Measurements from ENCODE around the gene PPIH. TPM values are rescaled to one million over a fixed set of nuclear protein-coding genes. Genes with fewer than 3 reads are reported as not detected.

PPIH gene
- total and polyA plus RNA-seq, 2 of the 13 experiments (the other 11 are each of a cell fraction or from before 2014, with no cell fraction given) = 29.9 to 72.6 TPM

- ATAC-seq = no peak
- intact Hi-C loops (cut with micrococcal nuclease; ENCODE audit: unreplicated experiment) (no loop called here), in situ Hi-C loops (cut with HindIII; ENCODE audit: extremely low pct_ligation_motif_present, low pct_unique_long_range_greater_than_20kb) (no loop called here)
- Histone ChIP-seq H3K79me2 (ENCODE audit: insufficient read depth, low read length) (peaks cover 7% of the 10 kb centered on the region), H3K4me1 (ENCODE audit: insufficient read depth, low read length) (peaks cover 9% of the 10 kb centered on the region), H2AFZ (ENCODE audit: low read length) (no peak overlapping the region), H4K20me1 (ENCODE audit: insufficient read depth, low read length) (no peaks in the 10 kb centered on the region), H3K9me3 (ENCODE audit: low read length) (no peaks in the 10 kb centered on the region), H3K4me3 (replicated peaks in 1 of 3; ENCODE audit: insufficient read depth in 1 of 3, low read depth in 2 of 3, low read length in 3 of 3) (no peak overlapping the region), H3K27ac (ENCODE audit: extremely low read length, insufficient read depth, low read length) (no peak overlapping the region), H3K4me2 (ENCODE audit: low read depth, low read length) (no peak overlapping the region), H3K9ac (ENCODE audit: insufficient read depth, low read depth, low read length) (no peak overlapping the region), H3K27me3 (ENCODE audit: control insufficient read depth in 1 of 2, insufficient read depth in 2 of 2, low read length in 2 of 2) (no peaks in the 10 kb centered on the region), H3K36me3 (replicated peaks in 1 of 2; ENCODE audit: control insufficient read depth in 1 of 2, insufficient read depth in 2 of 2, low read length in 2 of 2) (peaks cover 3 to 22% of the 10 kb centered on the region in 2 experiments)
- BruUV-seq (replicated peaks) = no TSS peak
- DNase-seq (ENCODE audit: low spot score) = no peak
- CTCF ChIA-PET (ENCODE audit: low intra/inter-chr PET ratio, low total read pairs) = no interaction called here
- POLR2A ChIA-PET = interaction anchor here (1.4 kb wide), 1 partner anchor 17 kb away, joined by 4 read pairs; the partner anchor contains the start of gene PPIH
- TF ChIP-seq CEBPB (IDR thresholded peaks at IDR 0.05; ENCODE audit: borderline replicate concordance, low read depth, low read length) = no peak
- FAIRE-seq = no peak
- 97% methylated on average over 3 of the region's 3 CpGs for WGBS (ENCODE audit: low lambda C conversion rate)
These were observed 17.2 kb downstream of the PPIH start for GRCh38 chr1:42675467-42675866.

DNA sequence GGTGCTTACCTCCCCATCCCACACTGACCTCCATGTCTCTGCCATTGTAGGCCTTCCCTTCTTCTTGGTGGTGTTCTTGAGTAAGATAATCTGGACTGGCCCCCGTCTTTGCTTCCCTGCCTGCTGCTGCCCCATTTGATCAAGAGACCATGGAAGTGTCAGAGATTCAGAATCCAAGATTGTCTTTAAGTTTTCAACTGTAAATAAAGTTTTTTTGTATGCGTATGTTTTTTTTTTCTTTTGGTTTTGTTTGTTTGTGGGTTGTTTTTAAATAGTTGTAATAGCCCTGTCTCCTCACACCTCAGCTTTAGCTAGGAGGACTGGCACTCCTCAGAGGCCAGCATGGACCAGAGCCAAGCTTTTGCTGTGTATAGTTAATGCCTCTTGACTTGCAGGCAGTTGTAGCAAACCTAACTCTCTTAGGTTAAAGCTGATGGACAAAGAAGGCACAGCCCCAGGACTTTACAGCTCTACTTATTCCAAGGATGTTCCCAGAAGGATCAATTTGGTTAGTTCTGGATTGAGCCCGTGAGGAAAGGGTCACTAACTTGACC, 18.4 kb downstream of the PPIH start:
- Histone ChIP-seq H3K4me2 (ENCODE audit: low read depth, low read length) (no peak overlapping the region), H2AFZ (ENCODE audit: low read length) (no peak overlapping the region), H3K27ac (ENCODE audit: extremely low read length, insufficient read depth, low read length) (no peak overlapping the region), H3K79me2 (ENCODE audit: insufficient read depth, low read length) (peaks cover 18% of the 10 kb centered on the region), H3K36me3 (replicated peaks in 1 of 2; ENCODE audit: control insufficient read depth in 1 of 2, insufficient read depth in 2 of 2, low read length in 2 of 2) (peaks cover 3 to 21% of the 10 kb centered on the region in 2 experiments), H4K20me1 (ENCODE audit: insufficient read depth, low read length) (no peaks in the 10 kb centered on the region), H3K4me3 (replicated peaks in 1 of 3; ENCODE audit: insufficient read depth in 1 of 3, low read depth in 2 of 3, low read length in 3 of 3) (no peak overlapping the region), H3K9me3 (ENCODE audit: low read length) (no peaks in the 10 kb centered on the region), H3K27me3 (ENCODE audit: control insufficient read depth in 1 of 2, insufficient read depth in 2 of 2, low read length in 2 of 2) (no peaks in the 10 kb centered on the region; a peak in 1 of 5 replicates), H3K9ac (ENCODE audit: insufficient read depth, low read depth, low read length) (no peak overlapping the region), H3K4me1 (ENCODE audit: insufficient read depth, low read length) (peaks cover 17% of the 10 kb centered on the region)
- intact Hi-C loops (cut with micrococcal nuclease; ENCODE audit: unreplicated experiment) = no loop called here
- DNase-seq (ENCODE audit: low spot score) = no peak
- CTCF ChIA-PET (ENCODE audit: low intra/inter-chr PET ratio, low total read pairs) = no interaction called here
- no peak for FAIRE-seq
- 98% methylated on average over 3 of the region's 3 CpGs for WGBS (ENCODE audit: low lambda C conversion rate)
- in situ Hi-C loops (cut with HindIII; ENCODE audit: extremely low pct_ligation_motif_present, low pct_unique_long_range_greater_than_20kb) = no loop called here
- no TSS peak for BruUV-seq (replicated peaks)
- ATAC-seq = no peak
- POLR2A ChIA-PET = interaction anchor here (1.4 kb wide), 1 partner anchor 18 kb away, joined by 4 read pairs; the partner anchor contains the start of gene PPIH
- TF ChIP-seq, protein P1, sequence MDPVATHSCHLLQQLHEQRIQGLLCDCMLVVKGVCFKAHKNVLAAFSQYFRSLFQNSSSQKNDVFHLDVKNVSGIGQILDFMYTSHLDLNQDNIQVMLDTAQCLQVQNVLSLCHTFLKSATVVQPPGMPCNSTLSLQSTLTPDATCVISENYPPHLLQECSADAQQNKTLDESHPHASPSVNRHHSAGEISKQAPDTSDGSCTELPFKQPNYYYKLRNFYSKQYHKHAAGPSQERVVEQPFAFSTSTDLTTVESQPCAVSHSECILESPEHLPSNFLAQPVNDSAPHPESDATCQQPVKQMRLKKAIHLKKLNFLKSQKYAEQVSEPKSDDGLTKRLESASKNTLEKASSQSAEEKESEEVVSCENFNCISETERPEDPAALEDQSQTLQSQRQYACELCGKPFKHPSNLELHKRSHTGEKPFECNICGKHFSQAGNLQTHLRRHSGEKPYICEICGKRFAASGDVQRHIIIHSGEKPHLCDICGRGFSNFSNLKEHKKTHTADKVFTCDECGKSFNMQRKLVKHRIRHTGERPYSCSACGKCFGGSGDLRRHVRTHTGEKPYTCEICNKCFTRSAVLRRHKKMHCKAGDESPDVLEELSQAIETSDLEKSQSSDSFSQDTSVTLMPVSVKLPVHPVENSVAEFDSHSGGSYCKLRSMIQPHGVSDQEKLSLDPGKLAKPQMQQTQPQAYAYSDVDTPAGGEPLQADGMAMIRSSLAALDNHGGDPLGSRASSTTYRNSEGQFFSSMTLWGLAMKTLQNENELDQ (CRISPR knock-in tag; IDR thresholded peaks at IDR 0.05; ENCODE audit: borderline replicate concordance) = no peak
- no peak for TF ChIP-seq KDM2A (CRISPR knock-in tag; IDR thresholded peaks at IDR 0.05; ENCODE audit: borderline replicate concordance, low read depth)
- no peak for TF ChIP-seq SNRNP70 (IDR thresholded peaks at IDR 0.05; ENCODE audit: low read depth, low read length)
- no peak for TF ChIP-seq CCDC6 (CRISPR knock-in tag; IDR thresholded peaks at IDR 0.05)
- TF ChIP-seq GTF3A (CRISPR knock-in tag; conservative IDR thresholded peaks at IDR 0.05) = no peak
- TF ChIP-seq AHR (CRISPR knock-in tag; IDR thresholded peaks at IDR 0.05) = no peak
- TF ChIP-seq, protein P2, sequence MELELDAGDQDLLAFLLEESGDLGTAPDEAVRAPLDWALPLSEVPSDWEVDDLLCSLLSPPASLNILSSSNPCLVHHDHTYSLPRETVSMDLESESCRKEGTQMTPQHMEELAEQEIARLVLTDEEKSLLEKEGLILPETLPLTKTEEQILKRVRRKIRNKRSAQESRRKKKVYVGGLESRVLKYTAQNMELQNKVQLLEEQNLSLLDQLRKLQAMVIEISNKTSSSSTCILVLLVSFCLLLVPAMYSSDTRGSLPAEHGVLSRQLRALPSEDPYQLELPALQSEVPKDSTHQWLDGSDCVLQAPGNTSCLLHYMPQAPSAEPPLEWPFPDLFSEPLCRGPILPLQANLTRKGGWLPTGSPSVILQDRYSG (CRISPR knock-in tag; IDR thresholded peaks at IDR 0.05) = no peak
- TF ChIP-seq ZBTB20 (CRISPR knock-in tag; IDR thresholded peaks at IDR 0.05; ENCODE audit: borderline replicate concordance, low read depth) = no peak
- TF ChIP-seq ZFP37 (CRISPR knock-in tag; IDR thresholded peaks at IDR 0.05; ENCODE audit: borderline replicate concordance) = no peak
- no peak for TF ChIP-seq ZKSCAN5 (CRISPR knock-in tag; IDR thresholded peaks at IDR 0.05)
- no peak for TF ChIP-seq KLF12 (CRISPR knock-in tag; IDR thresholded peaks at IDR 0.05; ENCODE audit: borderline replicate concordance)
- no peak for TF ChIP-seq ZSCAN12 (CRISPR knock-in tag; IDR thresholded peaks at IDR 0.05)
- TF ChIP-seq GFI1 (CRISPR knock-in tag; IDR thresholded peaks at IDR 0.05; ENCODE audit: borderline replicate concordance) = no peak
- TF ChIP-seq NFATC3 (CRISPR knock-in tag; IDR thresholded peaks at IDR 0.05) = no peak
